ENCODE measurements around the gene NFATC2. TPM values are rescaled to one million over a fixed set of nuclear protein-coding genes. Genes with fewer than 3 reads are reported as not detected.

NFATC2 gene
- total RNA-seq, 1 donor from 2014 or later = 4.2 TPM

- Histone ChIP-seq H3K4me3 (no peak overlapping the region), H3K4me1 (peaks cover 43% of the 10 kb centered on the region), H3K27ac (replicated peaks) (no peak overlapping the region), H3K36me3 (no peaks in the 10 kb centered on the region), H3K27me3 (ENCODE audit: low read depth) (no peaks in the 10 kb centered on the region), H3K9me3 (replicated peaks) (no peaks in the 10 kb centered on the region)
- no peak for DNase-seq
- intact Hi-C loops (cut with micrococcal nuclease) = no loop called here
- no peak for TF ChIP-seq CTCF (IDR thresholded peaks at IDR 0.05; ENCODE audit: borderline replicate concordance)
These were observed 25.1 kb upstream of the NFATC2 start for GRCh38 chr20:51567622-51568021.

- no peak overlapping the region for H3K27ac ChIP-seq (replicated peaks)
- no peak for DNase-seq
- intact Hi-C loops (cut with micrococcal nuclease) = no loop called here
- TF ChIP-seq CTCF (IDR thresholded peaks at IDR 0.05; ENCODE audit: borderline replicate concordance) = no peak
- H3K4me1 ChIP-seq = peaks cover 54% of the 10 kb centered on the region
- H3K27me3 ChIP-seq (ENCODE audit: low read depth) = no peaks in the 10 kb centered on the region
- no peaks in the 10 kb centered on the region for H3K9me3 ChIP-seq (replicated peaks)
- no peak overlapping the region for H3K4me3 ChIP-seq
- no peaks in the 10 kb centered on the region for H3K36me3 ChIP-seq
These were observed 24.1 kb upstream of the NFATC2 start for GRCh38 chr20:51566594-51566993.

DNA sequence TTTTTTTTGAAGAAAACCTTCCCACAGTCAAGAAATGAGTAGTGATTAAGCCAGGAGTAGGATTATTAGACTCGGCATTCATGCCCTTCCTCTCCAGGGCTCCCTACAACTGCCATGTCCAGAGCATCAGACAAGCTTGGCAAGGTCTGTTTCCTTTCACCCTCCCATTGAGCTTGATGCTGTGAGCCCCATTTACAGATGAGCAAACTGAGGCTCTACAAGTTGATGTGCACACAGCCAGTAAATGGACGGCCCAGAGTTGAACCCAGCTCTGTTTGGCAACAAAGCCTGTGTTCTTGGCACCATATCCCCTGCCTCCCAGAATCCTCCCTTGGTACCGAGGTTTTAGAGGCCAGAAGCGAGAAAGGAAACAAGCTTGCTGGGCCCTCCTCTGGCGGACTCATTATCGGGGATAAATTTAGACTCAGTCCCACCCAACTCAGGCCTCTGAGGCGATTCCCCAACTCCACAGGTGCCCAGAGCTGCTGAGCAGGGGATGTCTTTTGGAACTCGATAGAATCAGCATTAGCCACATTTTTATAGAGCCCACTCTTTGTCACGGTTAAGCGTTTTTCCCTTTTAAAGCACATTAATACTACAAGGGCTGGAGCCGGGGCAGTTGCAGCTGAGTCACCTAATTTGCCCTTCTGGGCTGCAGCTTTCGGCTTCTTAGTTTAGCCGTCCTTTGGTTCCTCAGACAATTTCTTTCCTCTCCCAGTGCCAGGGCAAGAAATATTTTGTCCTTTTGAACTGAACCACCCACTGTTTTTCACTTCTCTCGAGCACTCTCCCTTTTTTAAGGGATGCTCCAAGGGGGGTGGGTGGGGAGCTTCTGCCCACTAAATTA lies 23.0 kb upstream of the NFATC2 start:
- intact Hi-C loops (cut with micrococcal nuclease) = no loop called here
- Histone ChIP-seq H3K4me3 (no peak overlapping the region), H3K4me1 (peaks cover 56% of the 10 kb centered on the region), H3K9me3 (replicated peaks) (no peaks in the 10 kb centered on the region), H3K27ac (replicated peaks) (no peak overlapping the region), H3K27me3 (ENCODE audit: low read depth) (no peaks in the 10 kb centered on the region), H3K36me3 (no peaks in the 10 kb centered on the region)
- no peak for DNase-seq
- TF ChIP-seq CTCF (IDR thresholded peaks at IDR 0.05; ENCODE audit: borderline replicate concordance) = no peak

GRCh38 chr20:51563486-51564332 lies 21.2 kb upstream of the NFATC2 start:
- peak; percentile 67 for DNase-seq
- Histone ChIP-seq H3K27ac (replicated peaks) (peak overlapping the region; percentile 88), H3K4me1 (peaks cover 54% of the 10 kb centered on the region), H3K27me3 (ENCODE audit: low read depth) (peaks cover 9% of the 10 kb centered on the region), H3K36me3 (no peaks in the 10 kb centered on the region), H3K4me3 (peak overlapping the region; percentile 70), H3K9me3 (replicated peaks) (no peaks in the 10 kb centered on the region)
- intact Hi-C loops (cut with micrococcal nuclease) = no loop called here
- TF ChIP-seq CTCF (IDR thresholded peaks at IDR 0.05; ENCODE audit: borderline replicate concordance) = peak; percentile 26

DNA sequence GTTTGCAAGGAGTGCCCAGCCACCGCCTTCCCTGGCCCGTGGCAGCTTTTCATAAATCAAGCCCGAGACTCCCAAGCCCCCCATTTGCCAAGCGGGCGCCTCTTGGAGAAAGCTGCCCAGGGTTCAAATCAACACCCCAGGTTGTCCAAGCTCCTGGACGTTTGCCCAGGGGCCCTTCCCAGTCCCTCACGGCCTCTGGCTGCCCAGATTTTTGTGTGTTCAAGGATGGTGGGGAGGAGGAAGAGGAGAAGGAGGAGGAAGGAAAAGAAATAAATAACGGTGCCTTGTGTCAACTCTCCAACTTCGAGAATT lies 20.6 kb upstream of the NFATC2 start:
- no peaks in the 10 kb centered on the region for H3K36me3 ChIP-seq
- H3K4me1 ChIP-seq = peaks cover 54% of the 10 kb centered on the region
- H3K4me3 ChIP-seq = peak overlapping the region; percentile 70
- TF ChIP-seq CTCF (IDR thresholded peaks at IDR 0.05; ENCODE audit: borderline replicate concordance) = no peak
- peak overlapping the region; percentile 88 for H3K27ac ChIP-seq (replicated peaks)
- intact Hi-C loops (cut with micrococcal nuclease) = no loop called here
- peaks cover 10% of the 10 kb centered on the region for H3K27me3 ChIP-seq (ENCODE audit: low read depth)
- no peak for DNase-seq
- no peaks in the 10 kb centered on the region for H3K9me3 ChIP-seq (replicated peaks)
